Ishikawa (cell line): ENCODE results near the gene PPP1R3C.

Experiments used
- CEBPB ChIP-seq: IDR thresholded peaks from 2 replicates; pipeline ENCODE4 v1.6.1; 2012
- CREB1 ChIP-seq: IDR thresholded peaks from 2 replicates; pipeline ENCODE4 v1.6.1; 2012; ENCODE audit warnings: low read depth
- EGR1 ChIP-seq: IDR thresholded peaks from 2 replicates; pipeline ENCODE4 v1.6.1; 2012
- EP300 ChIP-seq: IDR thresholded peaks from 2 replicates; pipeline ENCODE4 v1.6.1; 2012; ENCODE audit warnings: borderline replicate concordance
- FOXM1 ChIP-seq: IDR thresholded peaks from 2 replicates; pipeline ENCODE4 v1.6.1; 2012; ENCODE audit warnings: low read depth, borderline replicate concordance
- NFIC ChIP-seq: IDR thresholded peaks from 2 replicates; pipeline ENCODE4 v1.6.1; 2012
- RAD21 ChIP-seq: IDR thresholded peaks from 2 replicates; pipeline ENCODE4 v1.6.1; 2012; ENCODE audit warnings: low read depth
- REST ChIP-seq: IDR thresholded peaks from 2 replicates; pipeline ENCODE4 v1.6.1; 2012; ENCODE audit warnings: low read depth, mild to moderate bottlenecking
- TAF1 ChIP-seq: IDR thresholded peaks from 2 replicates; pipeline ENCODE4 v1.6.1; 2012; ENCODE audit warnings: low read depth, mild to moderate bottlenecking
- TCF12 ChIP-seq: IDR thresholded peaks from 2 replicates; pipeline ENCODE4 v1.6.1; 2012; ENCODE audit warnings: low read depth
- TEAD4 ChIP-seq: IDR thresholded peaks from 2 replicates; pipeline ENCODE4 v1.6.1; 2012
- USF1 ChIP-seq: IDR thresholded peaks from 2 replicates; pipeline ENCODE4 v1.6.1; 2012
- YY1 ChIP-seq: IDR thresholded peaks from 2 replicates; pipeline ENCODE4 v1.6.1; 2012; ENCODE audit warnings: low read depth
- ZBTB7A ChIP-seq: IDR thresholded peaks from 2 replicates; pipeline ENCODE4 v1.6.1; 2012; ENCODE audit warnings: low read depth
- TF ChIP-seq, protein P1 (sequence below): IDR thresholded peaks from 2 replicates; pipeline ENCODE4 v1.6.1; 2012

PPP1R3C gene

DNA sequence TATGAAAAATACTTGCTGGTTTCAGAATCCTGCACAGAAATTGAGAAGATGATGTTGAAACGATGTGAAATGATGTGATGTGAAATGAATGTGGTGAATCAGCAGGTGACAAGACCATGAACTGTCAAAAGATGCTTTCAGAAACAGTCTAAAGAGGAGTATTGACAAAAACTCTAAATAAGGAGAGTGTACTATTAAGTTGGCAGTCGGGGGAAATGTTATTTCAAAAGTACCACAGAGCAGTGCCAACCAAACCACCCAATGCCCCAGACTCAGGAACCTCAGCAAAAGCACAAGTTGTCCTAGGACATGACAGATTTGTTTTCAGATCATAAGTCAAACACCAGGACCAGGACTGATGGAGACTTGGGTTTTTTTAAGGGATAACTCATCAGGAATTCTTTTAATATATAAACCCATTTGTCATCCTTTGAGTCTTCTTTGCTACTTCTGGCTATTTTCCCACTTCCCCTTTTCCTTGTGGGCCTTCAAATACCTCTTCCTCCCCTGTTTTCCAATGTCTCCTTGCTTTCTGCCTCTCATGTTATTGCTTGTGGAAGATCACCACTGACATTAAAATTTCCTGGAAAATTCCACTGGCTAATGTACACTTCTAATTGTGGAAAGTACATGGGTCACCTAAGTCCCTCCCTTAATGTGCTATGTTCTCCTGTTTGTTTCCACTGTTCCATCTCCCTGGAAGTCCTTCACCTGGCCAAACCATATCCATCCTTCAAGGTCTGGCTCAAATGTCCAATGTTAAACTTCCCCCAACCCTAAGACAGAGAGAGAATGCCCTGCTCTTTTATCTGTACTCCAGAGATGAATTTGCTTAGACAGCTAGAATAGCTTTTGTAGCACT lies 10.2 kb upstream of the PPP1R3C start:
- TF ChIP-seq NFIC: no peak
- no peak for TF ChIP-seq TEAD4
- TF ChIP-seq CREB1: no peak
- no peak for TF ChIP-seq ZBTB7A
- no peak for TF ChIP-seq REST
- TF ChIP-seq USF1: no peak
- TF ChIP-seq EGR1: no peak
- no peak for TF ChIP-seq YY1
- no peak for TF ChIP-seq TCF12
- no peak for TF ChIP-seq CEBPB
- TF ChIP-seq TAF1: no peak

GRCh38 chr10:91636892-91637291 lies 4.0 kb upstream of the PPP1R3C start:
- TF ChIP-seq, protein P1, sequence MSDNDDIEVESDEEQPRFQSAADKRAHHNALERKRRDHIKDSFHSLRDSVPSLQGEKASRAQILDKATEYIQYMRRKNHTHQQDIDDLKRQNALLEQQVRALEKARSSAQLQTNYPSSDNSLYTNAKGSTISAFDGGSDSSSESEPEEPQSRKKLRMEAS: no peak
- TF ChIP-seq TCF12: no peak
- TF ChIP-seq EGR1: no peak
- no peak for TF ChIP-seq REST
- no peak for TF ChIP-seq USF1
- no peak for TF ChIP-seq CEBPB
- no peak for TF ChIP-seq EP300
- TF ChIP-seq YY1: no peak
- TF ChIP-seq FOXM1: no peak
- no peak for TF ChIP-seq RAD21
- TF ChIP-seq ZBTB7A: no peak
- TF ChIP-seq TEAD4: no peak
- no peak for TF ChIP-seq CREB1
- TF ChIP-seq TAF1: no peak
- TF ChIP-seq NFIC: no peak

GRCh38 chr10:91635401-91636400 lies 2.8 kb upstream of the PPP1R3C start:
- peak; percentile 96 for TF ChIP-seq RAD21
- TF ChIP-seq NFIC: no peak

DNA sequence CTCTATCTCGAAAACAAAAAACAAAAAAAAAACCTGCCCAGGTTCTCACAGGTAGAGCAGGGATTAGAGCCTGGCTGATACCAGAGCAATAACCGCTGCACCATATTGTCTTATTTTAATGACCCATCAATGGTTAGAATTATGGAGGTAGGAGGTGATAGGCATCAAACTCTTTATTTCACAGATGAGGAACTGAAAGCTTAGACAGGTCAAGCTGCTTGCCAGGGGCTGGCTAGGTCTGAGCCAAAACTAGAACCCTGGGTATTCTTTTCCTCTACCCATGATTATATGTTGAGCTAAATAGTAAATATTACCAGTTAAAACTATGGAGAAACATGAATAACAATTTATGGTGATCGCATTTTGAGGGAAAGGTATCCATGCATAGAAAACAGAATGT lies 2.0 kb upstream of the PPP1R3C start:
- TF ChIP-seq USF1 (no peak), CREB1 (no peak), TCF12 (no peak), EGR1 (no peak), CEBPB (no peak), TEAD4 (no peak), FOXM1 (no peak), EP300 (no peak), YY1 (no peak), NFIC (no peak), TAF1 (no peak), REST (no peak), ZBTB7A (no peak), RAD21 (no peak)
- TF ChIP-seq, protein P1: no peak
